K562 (cell line): ENCODE measurements around the gene TRABD2B. TPM values are rescaled to one million over a fixed set of nuclear protein-coding genes. Genes with fewer than 3 reads are reported as not detected.

Experiments
- BCLAF1 ChIP-seq, 2 experiments: fragments of 450-650 bp in 1 of 2; IDR thresholded peaks; 2 replicates each; pipeline ENCODE4 v1.6.1; 2011 to 2017; ENCODE audit warnings: low read depth in 2 of 2, antibody characterized with exemption in 1 of 2, borderline replicate concordance in 1 of 2, low read length in 1 of 2, mild to moderate bottlenecking in 1 of 2, mixed read lengths in 1 of 2; ENCODE audit not compliant: control insufficient read depth in 1 of 2
- CBX1 ChIP-seq: sonication (generic); IDR thresholded peaks from 2 replicates; pipeline ENCODE4 v1.6.1; 2016; ENCODE audit warnings: antibody characterized with exemption, low read depth, mild to moderate bottlenecking
- CBX5 ChIP-seq: IDR thresholded peaks from 2 replicates; pipeline ENCODE4 v1.6.1; 2014; ENCODE audit warnings: low read depth, borderline replicate concordance
- DDX20 ChIP-seq: fragments of 450-650 bp; IDR thresholded peaks from 2 replicates; pipeline ENCODE4 v1.6.1; 2016; ENCODE audit warnings: missing genetic modification characterization, low read depth, mild to moderate bottlenecking, missing compliant biosample characterization, moderate library complexity
- ETV5 ChIP-seq: sonication (generic); formaldehyde crosslinking; IDR thresholded peaks from 2 replicates; pipeline ENCODE4 v1.4.0; 2020; ENCODE audit warnings: low read depth, mild to moderate bottlenecking, missing genetic modification reagents
- GATAD2B ChIP-seq: fragments of 450-650 bp; IDR thresholded peaks from 2 replicates; pipeline ENCODE4 v1.6.1; 2017; ENCODE audit warnings: mild to moderate bottlenecking, borderline replicate concordance
- NR1H2 ChIP-seq: sonication (generic); formaldehyde crosslinking; IDR thresholded peaks from 2 replicates; pipeline ENCODE4 v1.4.0; 2020; ENCODE audit warnings: mild to moderate bottlenecking, missing genetic modification reagents
- PHF21A ChIP-seq: fragments of 450-650 bp; IDR thresholded peaks from 2 replicates; pipeline ENCODE4 v1.6.1; 2017; ENCODE audit warnings: low read depth, borderline replicate concordance
- POLR2AphosphoS2 ChIP-seq: IDR thresholded peaks from 2 replicates; pipeline ENCODE4 v1.6.1; 2012; ENCODE audit warnings: low read length, improper control_type of control experiment
- PRMT5 ChIP-seq: sonication (generic); formaldehyde crosslinking; IDR thresholded peaks from 2 replicates; pipeline ENCODE4 v1.5.0; 2020; ENCODE audit warnings: missing genetic modification reagents
- TRIM28 ChIP-seq: fragments of 450-650 bp; IDR thresholded peaks from 2 replicates; pipeline ENCODE4 v1.6.1; 2017
- ZNF134 ChIP-seq: fragments of 250-450 bp; sonication (Bioruptor Pico); conservative IDR thresholded peaks from 2 replicates; pipeline ENCODE4 v1.4.0; 2020
- ZNF316 ChIP-seq: fragments of 450-650 bp; IDR thresholded peaks from 2 replicates; pipeline ENCODE4 v1.6.1; 2016
- ZNF408 ChIP-seq: fragments of 250-450 bp; sonication (Bioruptor Pico); IDR thresholded peaks from 2 replicates; pipeline ENCODE4 v1.4.0; 2020; ENCODE audit warnings: low read depth, mild to moderate bottlenecking, moderate library complexity
- ZNF766 ChIP-seq: fragments of 200-800 bp; sonication (Bioruptor generic); conservative IDR thresholded peaks from 2 replicates; pipeline ENCODE4 v1.6.1; 2016; ENCODE audit warnings: missing genetic modification characterization, missing compliant biosample characterization
- polyA plus RNA-seq, 8 experiments: library from polyadenylated mRNA; depleted of rRNA in 4 of 8; stranded (reverse) in 5 of 8; unstranded in 3 of 8; fragments of >200 nt; fragmentation: Nextera tagmentation in 2 of 8; fragmentation: Illumina TruSeq in 1 of 8; extraction: Ambion mirVana in 2 of 8; extraction: Trizol in 1 of 8; gene quantifications; 2 replicates each; pipeline versions ENCODE4 v1.2.1 to v1.2.3, GENCODE V29; 2011 to 2014; ENCODE audit warnings: inconsistent platforms in 1 of 8, missing spikeins in 1 of 8
- total RNA-seq, 7 experiments: library from RNA; depleted of rRNA in 6 of 7; stranded (reverse); fragments of >200 nt in 6 of 7; fragmentation: Illumina TruSeq in 2 of 7; extraction: Trizol in 2 of 7; gene quantifications; 2 replicates each; pipeline versions ENCODE4 v1.2.1 to v1.2.3, GENCODE V29; 2011 to 2021; ENCODE audit warnings: low replicate concordance in 1 of 7
- TF ChIP-seq, protein P1 (sequence below), 3 experiments: fragments of 200-800 bp in 1 of 3; fragments of 250-450 bp in 1 of 3; fragments of 450-650 bp in 1 of 3; sonication (Bioruptor Pico) in 1 of 3; sonication (Bioruptor generic) in 1 of 3; formaldehyde crosslinking in 1 of 3; IDR thresholded peaks; 2 replicates each; pipeline versions ENCODE4 v1.6.1 to v1.8.0; 2016 to 2022; ENCODE audit warnings: mild to moderate bottlenecking in 2 of 3, missing genetic modification characterization in 2 of 3, missing compliant biosample characterization in 1 of 3, moderate library complexity in 1 of 3
- TF ChIP-seq, protein P2 (sequence below): fragments of 250-450 bp; sonication (Bioruptor Pico); IDR thresholded peaks from 2 replicates; pipeline ENCODE4 v1.5.0; 2021; ENCODE audit warnings: mild to moderate bottlenecking, moderate library complexity

The TRABD2B gene
- total and polyA plus RNA-seq, 9 of the 15 experiments (the other 6 are each of a cell fraction or from before 2014, with no cell fraction given) = not detected

DNA sequence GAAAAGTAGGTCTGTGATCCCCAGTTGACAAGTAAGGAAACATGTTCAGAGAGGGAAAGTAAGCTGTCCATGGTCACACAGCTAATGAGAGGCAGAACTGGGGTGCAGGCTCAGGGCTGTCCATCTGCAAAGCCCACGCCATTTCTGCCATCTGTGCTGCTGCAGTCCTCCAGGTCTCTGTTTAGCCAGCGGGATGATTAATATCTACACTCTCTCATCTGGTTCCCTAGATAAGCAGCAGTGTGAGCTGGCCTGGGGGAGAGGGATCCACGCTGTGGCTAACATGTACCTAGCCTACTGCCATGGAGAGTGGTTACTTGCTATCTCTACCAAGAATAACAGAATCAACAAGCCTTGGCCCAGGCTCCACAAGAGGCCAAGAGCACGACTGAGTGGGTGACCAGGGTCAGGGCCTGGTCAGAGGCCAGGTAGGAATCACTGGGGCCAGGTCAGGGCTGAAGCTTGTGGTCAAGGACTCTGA lies 75.2 kb downstream of the TRABD2B start (continued):
- TF ChIP-seq BCLAF1 (IDR thresholded peaks at IDR 0.05; ENCODE audit: borderline replicate concordance in 1 of 2, control insufficient read depth in 1 of 2, low read depth in 2 of 2, low read length in 1 of 2) (no peak), ZNF766 (peak; percentile 88), ZNF408 (CRISPR knock-in tag) (no peak), ZNF134 (0 out of 2 replicates have a peak, but pooled peaks have one; percentile 42), PRMT5 (no peak), CBX5 (no peak), NR1H2 (CRISPR knock-in tag) (no peak), CBX1 (no peak), GATAD2B (no peak), ZNF316 (no peak), TRIM28 (no peak), PHF21A (no peak), DDX20 (tag) (no peak), ETV5 (CRISPR knock-in tag) (no peak), POLR2AphosphoS2 (no peak)
- TF ChIP-seq, protein P1, sequence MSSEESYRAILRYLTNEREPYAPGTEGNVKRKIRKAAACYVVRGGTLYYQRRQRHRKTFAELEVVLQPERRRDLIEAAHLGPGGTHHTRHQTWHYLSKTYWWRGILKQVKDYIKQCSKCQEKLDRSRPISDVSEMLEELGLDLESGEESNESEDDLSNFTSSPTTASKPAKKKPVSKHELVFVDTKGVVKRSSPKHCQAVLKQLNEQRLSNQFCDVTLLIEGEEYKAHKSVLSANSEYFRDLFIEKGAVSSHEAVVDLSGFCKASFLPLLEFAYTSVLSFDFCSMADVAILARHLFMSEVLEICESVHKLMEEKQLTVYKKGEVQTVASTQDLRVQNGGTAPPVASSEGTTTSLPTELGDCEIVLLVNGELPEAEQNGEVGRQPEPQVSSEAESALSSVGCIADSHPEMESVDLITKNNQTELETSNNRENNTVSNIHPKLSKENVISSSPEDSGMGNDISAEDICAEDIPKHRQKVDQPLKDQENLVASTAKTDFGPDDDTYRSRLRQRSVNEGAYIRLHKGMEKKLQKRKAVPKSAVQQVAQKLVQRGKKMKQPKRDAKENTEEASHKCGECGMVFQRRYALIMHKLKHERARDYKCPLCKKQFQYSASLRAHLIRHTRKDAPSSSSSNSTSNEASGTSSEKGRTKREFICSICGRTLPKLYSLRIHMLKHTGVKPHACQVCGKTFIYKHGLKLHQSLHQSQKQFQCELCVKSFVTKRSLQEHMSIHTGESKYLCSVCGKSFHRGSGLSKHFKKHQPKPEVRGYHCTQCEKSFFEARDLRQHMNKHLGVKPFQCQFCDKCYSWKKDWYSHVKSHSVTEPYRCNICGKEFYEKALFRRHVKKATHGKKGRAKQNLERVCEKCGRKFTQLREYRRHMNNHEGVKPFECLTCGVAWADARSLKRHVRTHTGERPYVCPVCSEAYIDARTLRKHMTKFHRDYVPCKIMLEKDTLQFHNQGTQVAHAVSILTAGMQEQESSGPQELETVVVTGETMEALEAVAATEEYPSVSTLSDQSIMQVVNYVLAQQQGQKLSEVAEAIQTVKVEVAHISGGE (CRISPR knock-in tag; IDR thresholded peaks at IDR 0.05) = peak in 1 of 3 experiments; percentile 53; a peak in 1 of 6 replicates
- TF ChIP-seq, protein P2, sequence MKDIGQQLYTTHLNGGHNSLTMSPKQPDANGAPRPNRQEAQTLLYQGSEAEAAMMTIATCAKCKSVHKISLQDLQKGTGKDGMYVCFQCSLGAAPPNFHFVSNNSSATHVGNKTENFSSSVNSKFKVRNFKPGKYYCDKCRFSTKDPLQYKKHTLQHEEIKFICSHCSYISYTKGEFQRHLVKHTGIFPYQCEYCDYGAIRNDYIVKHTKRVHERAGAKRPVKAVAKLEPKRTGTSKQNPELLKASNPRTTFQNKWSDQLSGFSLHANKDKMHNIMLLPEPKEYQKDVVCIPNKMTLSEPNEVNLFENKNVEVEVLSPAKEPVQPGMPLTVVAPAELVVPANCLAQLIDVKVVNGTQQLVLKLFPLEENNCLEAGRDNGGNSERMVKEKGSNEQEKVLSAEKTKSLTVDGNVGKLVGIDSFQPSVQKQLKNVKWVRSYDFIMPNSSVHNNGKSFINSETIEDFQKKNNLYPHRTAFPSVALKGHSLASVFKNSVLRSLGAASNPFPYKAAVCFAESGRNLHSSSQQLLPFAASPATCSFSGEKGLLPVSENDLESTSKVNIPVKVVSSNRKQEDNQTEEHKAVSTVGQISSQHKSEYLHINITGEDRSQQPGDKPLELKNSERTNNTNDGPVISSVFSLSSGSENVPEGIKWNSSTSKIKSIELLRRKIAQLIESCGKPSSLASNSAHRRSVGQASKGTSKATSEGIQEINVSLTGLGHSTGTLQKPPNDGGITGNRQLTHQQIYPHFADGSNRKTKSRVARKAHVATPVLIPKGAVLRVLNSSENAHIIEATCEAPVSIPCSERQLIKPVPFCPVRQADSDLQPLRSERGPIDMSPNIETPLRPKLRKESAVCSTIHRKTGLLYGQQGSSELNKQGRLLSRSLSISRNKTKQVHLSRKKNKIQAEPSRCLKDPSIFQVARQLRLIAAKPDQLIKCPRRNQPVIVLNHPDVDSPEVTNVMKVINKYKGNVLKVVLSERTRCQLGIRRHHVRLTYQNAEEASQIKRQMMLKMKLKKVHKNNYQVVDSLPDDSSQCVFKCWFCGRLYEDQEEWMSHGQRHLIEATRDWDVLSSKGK (CRISPR knock-in tag) = no peak
